Measurements from ENCODE around the gene FBXW11.

Gene FBXW11

GRCh38 chr5:171865471-171865870 lies 141.0 kb downstream of the FBXW11 start:
- DNase-seq (ENCODE audit: low spot score) = no peak

- no peak for DNase-seq (ENCODE audit: low spot score)
Measured at GRCh38 chr5:171863935-171864334, 142.5 kb downstream of the FBXW11 start.

GRCh38 chr5:171862624-171863023 lies 143.8 kb downstream of the FBXW11 start:
- DNase-seq (ENCODE audit: low spot score) = no peak

- no peak for DNase-seq (ENCODE audit: low spot score)
Measured at GRCh38 chr5:171861381-171861780, 145.1 kb downstream of the FBXW11 start.

- no peak for DNase-seq (ENCODE audit: low spot score)
Measured at GRCh38 chr5:171858303-171858702, 148.1 kb downstream of the FBXW11 start.

GRCh38 chr5:171857489-171857876 lies 149.0 kb downstream of the FBXW11 start:
- DNase-seq (ENCODE audit: low spot score) = no peak

GRCh38 chr5:171855798-171856763 lies 150.4 kb downstream of the FBXW11 start:
- DNase-seq (ENCODE audit: low spot score) = no peak

- no peak for DNase-seq (ENCODE audit: low spot score)
Measured at GRCh38 chr5:171855265-171855664, 151.2 kb downstream of the FBXW11 start.

GRCh38 chr5:171852255-171852681 lies 154.2 kb downstream of the FBXW11 start:
- DNase-seq (ENCODE audit: low spot score) = no peak

- DNase-seq (ENCODE audit: low spot score) = no peak
Measured at GRCh38 chr5:171851251-171851650, 155.2 kb downstream of the FBXW11 start.

GRCh38 chr5:171850324-171850947 lies 156.0 kb downstream of the FBXW11 start:
- DNase-seq (ENCODE audit: low spot score) = no peak

GRCh38 chr5:171849585-171850323 lies 156.7 kb downstream of the FBXW11 start:
- no peak for DNase-seq (ENCODE audit: low spot score)

GRCh38 chr5:171848911-171849520 lies 157.4 kb downstream of the FBXW11 start:
- DNase-seq (ENCODE audit: low spot score) = no peak

- DNase-seq (ENCODE audit: low spot score) = no peak
Measured at GRCh38 chr5:171848486-171848885, 158.0 kb downstream of the FBXW11 start.

- DNase-seq (ENCODE audit: low spot score) = no peak
Measured at GRCh38 chr5:171848006-171848405, 158.4 kb downstream of the FBXW11 start.

GRCh38 chr5:171847026-171847425 lies 159.4 kb downstream of the FBXW11 start:
- DNase-seq (ENCODE audit: low spot score) = no peak

- no peak for DNase-seq (ENCODE audit: low spot score)
Measured at GRCh38 chr5:171846323-171846722, 160.1 kb downstream of the FBXW11 start.

- no peak for DNase-seq (ENCODE audit: low spot score)
Measured at GRCh38 chr5:171845857-171846256, 160.6 kb downstream of the FBXW11 start.

GRCh38 chr5:171845040-171845630 lies 161.3 kb downstream of the FBXW11 start:
- DNase-seq (ENCODE audit: low spot score) = no peak

- no peak for DNase-seq (ENCODE audit: low spot score)
Measured at GRCh38 chr5:171842777-171843328, 163.6 kb downstream of the FBXW11 start.
